SK-N-SH (cell line): ENCODE data around the gene POLE3. TPM values are rescaled to one million over a fixed set of nuclear protein-coding genes. Genes with fewer than 3 reads are reported as not detected.

Experiments
- CTCF ChIA-PET: fragments of 300-600, 350-600 bp; formaldehyde crosslinking; extraction: SDS; loops from one replicate; lab custom pipeline; 2021; lab: Yijun Ruan, JAX
- POLR2A ChIA-PET: fragments of 350-600 bp; sonication (Branson Sonifier 250); formaldehyde crosslinking; extraction: SDS; loops from one replicate; lab custom pipeline; 2020; ENCODE audit warnings: antibody characterized with exemption, inconsistent platforms; lab: Yijun Ruan, JAX
- DNase-seq: peaks from one replicate; pipeline ENCODE4 v3.0.0; 2012
- H2AFZ ChIP-seq: fragments of 200-600 bp; sonication (generic); 2 replicates; pipeline ENCODE4 v1.8.1; 2016; ENCODE audit warnings: antibody characterized with exemption, mild to moderate bottlenecking, low read depth
- H3F3A ChIP-seq: fragments of 200-600 bp; sonication (generic); replicated peaks from 2 replicates; pipeline ENCODE3; 2016; ENCODE audit warnings: antibody characterized with exemption, mild to moderate bottlenecking; ENCODE audit not compliant: insufficient read depth
- H3K27ac ChIP-seq, 2 experiments: fragments of 200-500 bp in 1 of 2; fragments of 200-600 bp in 1 of 2; sonication (Bioruptor generic) in 1 of 2; sonication (generic), shearing (Covaris generic) in 1 of 2; 2 replicates each; pipeline versions ENCODE4 v1.5.1 to v1.6.1; 2014 to 2016; ENCODE audit warnings: low read depth in 2 of 2, inconsistent platforms in 1 of 2, low read length in 1 of 2, mild to moderate bottlenecking in 1 of 2, mixed read lengths in 1 of 2
- H3K27me3 ChIP-seq: fragments of 200-600 bp; sonication (generic), shearing (Covaris generic); 2 replicates; pipeline ENCODE4 v1.6.1; 2016; ENCODE audit warnings: mixed run types; ENCODE audit not compliant: insufficient read depth
- H3K36me3 ChIP-seq, 2 experiments: fragments of 200-500 bp in 1 of 2; fragments of 200-600 bp in 1 of 2; sonication (Bioruptor generic) in 1 of 2; sonication (generic) in 1 of 2; replicated peaks in 1 of 2; 2 replicates each; pipeline versions ENCODE3 to v1.5.1; 2014 to 2016; ENCODE audit warnings: low read length in 1 of 2, mild to moderate bottlenecking in 1 of 2; ENCODE audit not compliant: insufficient read depth in 2 of 2, control insufficient read depth in 1 of 2
- H3K4me1 ChIP-seq, 2 experiments: fragments of 200-500 bp in 1 of 2; fragments of 200-600 bp in 1 of 2; sonication (Bioruptor generic) in 1 of 2; sonication (generic), shearing (Covaris generic) in 1 of 2; 2 replicates each; pipeline versions ENCODE4 v1.5.1 to v1.6.1; 2014 to 2016; ENCODE audit warnings: low read depth in 1 of 2, low read length in 1 of 2, mixed run types in 1 of 2; ENCODE audit not compliant: insufficient read depth in 2 of 2, control insufficient read depth in 1 of 2
- H3K4me2 ChIP-seq: fragments of 200-600 bp; sonication (generic), shearing (Covaris generic); 2 replicates; pipeline ENCODE4 v1.6.1; 2017; ENCODE audit warnings: mixed run types
- H3K4me3 ChIP-seq, 2 experiments: fragments of 200-500 bp in 1 of 2; fragments of 200-600 bp in 1 of 2; sonication (Bioruptor generic) in 1 of 2; sonication (generic), shearing (Covaris generic) in 1 of 2; 2 replicates each; pipeline versions ENCODE4 v1.5.1 to v1.8.1; 2014 to 2016; ENCODE audit warnings: low read depth in 2 of 2, inconsistent platforms in 1 of 2, low read length in 1 of 2, mild to moderate bottlenecking in 1 of 2, mixed read lengths in 1 of 2, moderate library complexity in 1 of 2
- H3K79me2 ChIP-seq: fragments of 200-600 bp; sonication (generic); 2 replicates; pipeline ENCODE4 v1.8.1; 2017; ENCODE audit warnings: mild to moderate bottlenecking; ENCODE audit not compliant: insufficient read depth
- H3K9ac ChIP-seq: fragments of 200-600 bp; sonication (generic); 2 replicates; pipeline ENCODE4 v1.6.1; 2017; ENCODE audit warnings: mixed run types
- H3K9me2 ChIP-seq: fragments of 200-600 bp; sonication (generic); 2 replicates; pipeline ENCODE4 v1.6.1; 2017; ENCODE audit warnings: mixed run types
- H3K9me3 ChIP-seq: fragments of 200-600 bp; sonication (generic); 2 replicates; pipeline ENCODE4 v1.6.1; 2017; ENCODE audit warnings: mixed run types, mild to moderate bottlenecking, moderate library complexity
- H4K20me1 ChIP-seq: fragments of 200-600 bp; sonication (generic); 2 replicates; pipeline ENCODE4 v1.6.1; 2017; ENCODE audit warnings: mild to moderate bottlenecking, mixed run types; ENCODE audit not compliant: insufficient read depth
- ELF1 ChIP-seq: IDR thresholded peaks from 2 replicates; pipeline ENCODE4 v1.4.0; 2012
- EP300 ChIP-seq, 2 experiments: IDR thresholded peaks; 2 replicates each; pipeline versions ENCODE4 v1.4.0 to v1.6.1; 2012; ENCODE audit warnings: borderline replicate concordance in 1 of 2, low read depth in 1 of 2, low read length in 1 of 2
- EZH2phosphoT487 ChIP-seq: fragments of 200-600 bp; sonication (generic); IDR thresholded peaks from 2 replicates; pipeline ENCODE4 v1.6.1; 2017; ENCODE audit warnings: low read depth, mixed run types, mild to moderate bottlenecking, antibody characterized with exemption, moderate library complexity, borderline replicate concordance
- FOXM1 ChIP-seq: IDR thresholded peaks from 2 replicates; pipeline ENCODE4 v1.4.0; 2012; ENCODE audit warnings: low read depth, mild to moderate bottlenecking
- GABPA ChIP-seq: IDR thresholded peaks from 2 replicates; pipeline ENCODE4 v1.4.0; 2012; ENCODE audit warnings: low read depth, mild to moderate bottlenecking
- IRF3 ChIP-seq: fragments of 150-350 bp; IDR thresholded peaks from 2 replicates; pipeline ENCODE4 v1.6.1; 2016; ENCODE audit warnings: mild to moderate bottlenecking, low read depth, low read length
- POLR2AphosphoS5 ChIP-seq: IDR thresholded peaks from 2 replicates; pipeline ENCODE4 v1.6.1; 2012; ENCODE audit warnings: low read depth, low read length
- RAD21 ChIP-seq: IDR thresholded peaks from 2 replicates; pipeline ENCODE4 v1.6.1; 2012; ENCODE audit warnings: mild to moderate bottlenecking, low read length
- RCOR1 ChIP-seq: fragments of 150-350 bp; IDR thresholded peaks from 2 replicates; pipeline ENCODE4 v1.6.1; 2017; ENCODE audit warnings: antibody characterized with exemption, low read length
- RFX5 ChIP-seq: IDR thresholded peaks from 2 replicates; pipeline ENCODE4 v1.6.1; 2012; ENCODE audit warnings: mild to moderate bottlenecking, improper control_type of control experiment, low read length
- RXRA ChIP-seq: IDR thresholded peaks from 2 replicates; pipeline ENCODE4 v1.4.0; 2012; ENCODE audit warnings: low read depth, mild to moderate bottlenecking, borderline replicate concordance
- SIN3A ChIP-seq: IDR thresholded peaks from 2 replicates; pipeline ENCODE4 v1.6.1; 2012; ENCODE audit warnings: low read depth, mild to moderate bottlenecking, low read length, moderate library complexity, borderline replicate concordance
- SMC3 ChIP-seq: IDR thresholded peaks from 2 replicates; pipeline ENCODE4 v1.6.1; 2012; ENCODE audit warnings: low read depth, low read length, improper control_type of control experiment
- TAF1 ChIP-seq: IDR thresholded peaks from 2 replicates; pipeline ENCODE4 v1.6.1; 2012; ENCODE audit warnings: low read depth, mild to moderate bottlenecking, low read length, moderate library complexity, borderline replicate concordance
- TEAD4 ChIP-seq: IDR thresholded peaks from 2 replicates; pipeline ENCODE4 v1.4.0; 2012; ENCODE audit warnings: mild to moderate bottlenecking, borderline replicate concordance; ENCODE audit not compliant: insufficient read depth
- YY1 ChIP-seq: IDR thresholded peaks from 2 replicates; pipeline ENCODE4 v1.4.0; 2012; ENCODE audit warnings: low read depth, mild to moderate bottlenecking
- WGBS: methylation state at CpG from one replicate; pipeline ENCODE4 v1.1.6; 2017; ENCODE audit warnings: low lambda C conversion rate; 5-methylcytosine and 5-hydroxymethylcytosine counted together
- polyA plus RNA-seq, 3 experiments: library from polyadenylated mRNA; depleted of rRNA; stranded (reverse); fragments of >200 nt; gene quantifications; 2 replicates each; pipeline ENCODE4 v1.2.3, GENCODE V29; 2012
- TF ChIP-seq, protein P1 (sequence below): IDR thresholded peaks from 2 replicates; pipeline ENCODE4; 2012
- TF ChIP-seq, protein P2 (sequence below): fragments of 200-600 bp; sonication (generic); IDR thresholded peaks from 2 replicates; pipeline ENCODE4 v1.6.1; 2017; ENCODE audit warnings: antibody characterized with exemption, mild to moderate bottlenecking, moderate library complexity
- TF ChIP-seq, protein P3 (sequence below): fragments of 150-350 bp; IDR thresholded peaks from 2 replicates; pipeline ENCODE4 v1.6.1; 2017; ENCODE audit warnings: antibody characterized with exemption, low read length, low read depth, borderline replicate concordance
- TF ChIP-seq, protein P4 (sequence below): IDR thresholded peaks from 2 replicates; pipeline ENCODE4 v1.4.0; 2012; ENCODE audit warnings: low read depth, borderline replicate concordance

The POLE3 gene
- polyA plus RNA-seq, 1 of the 3 experiments (the other 2 are of a cell fraction): 40.1 TPM

- DNase-seq: peak; percentile 4
- Histone ChIP-seq H3K4me3 (no peak overlapping the region), H3K79me2 (peaks cover 6% of the 10 kb centered on the region), H3K9ac (no peak overlapping the region), H3K36me3 (peaks cover 0 to 3% of the 10 kb centered on the region in 2 experiments), H3K9me2 (no peaks in the 10 kb centered on the region), H3K27me3 (no peaks in the 10 kb centered on the region), H2AFZ (no peak overlapping the region), H3K9me3 (no peaks in the 10 kb centered on the region), H3K4me2 (no peak overlapping the region), H4K20me1 (no peaks in the 10 kb centered on the region), H3K4me1 (peaks cover 8 to 10% of the 10 kb centered on the region in 2 experiments; a peak in 1 of 4 replicates), H3F3A (peaks cover 6% of the 10 kb centered on the region), H3K27ac (no peak overlapping the region)
- POLR2A ChIA-PET: no interaction called here
- no peak for TF ChIP-seq SIN3A
- no peak for TF ChIP-seq RAD21
- no peak for TF ChIP-seq TEAD4
- TF ChIP-seq ELF1: no peak
- TF ChIP-seq YY1: no peak
- TF ChIP-seq, protein P1, sequence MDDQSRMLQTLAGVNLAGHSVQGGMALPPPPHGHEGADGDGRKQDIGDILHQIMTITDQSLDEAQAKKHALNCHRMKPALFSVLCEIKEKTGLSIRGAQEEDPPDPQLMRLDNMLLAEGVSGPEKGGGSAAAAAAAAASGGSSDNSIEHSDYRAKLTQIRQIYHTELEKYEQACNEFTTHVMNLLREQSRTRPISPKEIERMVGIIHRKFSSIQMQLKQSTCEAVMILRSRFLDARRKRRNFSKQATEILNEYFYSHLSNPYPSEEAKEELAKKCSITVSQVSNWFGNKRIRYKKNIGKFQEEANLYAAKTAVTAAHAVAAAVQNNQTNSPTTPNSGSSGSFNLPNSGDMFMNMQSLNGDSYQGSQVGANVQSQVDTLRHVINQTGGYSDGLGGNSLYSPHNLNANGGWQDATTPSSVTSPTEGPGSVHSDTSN: no peak
- TF ChIP-seq RFX5: no peak
- TF ChIP-seq GABPA: no peak
- no peak for TF ChIP-seq RXRA
- TF ChIP-seq SMC3: no peak
- CTCF ChIA-PET: no interaction called here
- WGBS: 80% methylated on average over 3 of the region's 3 CpGs
These were observed 13.3 kb downstream of the POLE3 start for GRCh38 chr9:113397203-113397631.

- H3K4me2 ChIP-seq: no peak overlapping the region
- 96% methylated on average over 8 of the region's 9 CpGs for WGBS
- CTCF ChIA-PET: interaction anchor here (1.2 to 1.3 kb wide), 2 partner anchors 11 to 45 kb away, joined by 3 read pairs; no protein-coding TSS in a partner anchor
- H3K9ac ChIP-seq: no peak overlapping the region
- H3K4me1 ChIP-seq: peaks cover 7 to 8% of the 10 kb centered on the region in 2 experiments; a peak in 1 of 4 replicates
- no peak overlapping the region for H3K4me3 ChIP-seq
- peaks cover 2% of the 10 kb centered on the region; the same call in 1 of the 2 replicates for H3K79me2 ChIP-seq
- H3F3A ChIP-seq: peaks cover 6% of the 10 kb centered on the region
- H3K27ac ChIP-seq: no peak overlapping the region
- no peaks in the 10 kb centered on the region for H3K27me3 ChIP-seq
- DNase-seq: no peak
- peaks cover 4 to 9% of the 10 kb centered on the region in 2 experiments for H3K36me3 ChIP-seq
- H3K9me3 ChIP-seq: no peaks in the 10 kb centered on the region
- POLR2A ChIA-PET: no interaction called here
- H4K20me1 ChIP-seq: no peaks in the 10 kb centered on the region
- no peak overlapping the region for H2AFZ ChIP-seq
- no peaks in the 10 kb centered on the region for H3K9me2 ChIP-seq
- TF ChIP-seq RAD21 (no peak), EZH2phosphoT487 (no peak), GABPA (no peak), RCOR1 (no peak), IRF3 (no peak), FOXM1 (no peak), TAF1 (no peak), POLR2AphosphoS5 (no peak), RFX5 (no peak), EP300 (IDR thresholded peaks at IDR 0.05; ENCODE audit: borderline replicate concordance in 1 of 2, low read depth in 1 of 2, low read length in 1 of 2) (no peak)
- TF ChIP-seq, protein P2, sequence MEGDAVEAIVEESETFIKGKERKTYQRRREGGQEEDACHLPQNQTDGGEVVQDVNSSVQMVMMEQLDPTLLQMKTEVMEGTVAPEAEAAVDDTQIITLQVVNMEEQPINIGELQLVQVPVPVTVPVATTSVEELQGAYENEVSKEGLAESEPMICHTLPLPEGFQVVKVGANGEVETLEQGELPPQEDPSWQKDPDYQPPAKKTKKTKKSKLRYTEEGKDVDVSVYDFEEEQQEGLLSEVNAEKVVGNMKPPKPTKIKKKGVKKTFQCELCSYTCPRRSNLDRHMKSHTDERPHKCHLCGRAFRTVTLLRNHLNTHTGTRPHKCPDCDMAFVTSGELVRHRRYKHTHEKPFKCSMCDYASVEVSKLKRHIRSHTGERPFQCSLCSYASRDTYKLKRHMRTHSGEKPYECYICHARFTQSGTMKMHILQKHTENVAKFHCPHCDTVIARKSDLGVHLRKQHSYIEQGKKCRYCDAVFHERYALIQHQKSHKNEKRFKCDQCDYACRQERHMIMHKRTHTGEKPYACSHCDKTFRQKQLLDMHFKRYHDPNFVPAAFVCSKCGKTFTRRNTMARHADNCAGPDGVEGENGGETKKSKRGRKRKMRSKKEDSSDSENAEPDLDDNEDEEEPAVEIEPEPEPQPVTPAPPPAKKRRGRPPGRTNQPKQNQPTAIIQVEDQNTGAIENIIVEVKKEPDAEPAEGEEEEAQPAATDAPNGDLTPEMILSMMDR: no peak
- TF ChIP-seq, protein P3, sequence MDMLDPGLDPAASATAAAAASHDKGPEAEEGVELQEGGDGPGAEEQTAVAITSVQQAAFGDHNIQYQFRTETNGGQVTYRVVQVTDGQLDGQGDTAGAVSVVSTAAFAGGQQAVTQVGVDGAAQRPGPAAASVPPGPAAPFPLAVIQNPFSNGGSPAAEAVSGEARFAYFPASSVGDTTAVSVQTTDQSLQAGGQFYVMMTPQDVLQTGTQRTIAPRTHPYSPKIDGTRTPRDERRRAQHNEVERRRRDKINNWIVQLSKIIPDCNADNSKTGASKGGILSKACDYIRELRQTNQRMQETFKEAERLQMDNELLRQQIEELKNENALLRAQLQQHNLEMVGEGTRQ: no peak
- TF ChIP-seq, protein P4, sequence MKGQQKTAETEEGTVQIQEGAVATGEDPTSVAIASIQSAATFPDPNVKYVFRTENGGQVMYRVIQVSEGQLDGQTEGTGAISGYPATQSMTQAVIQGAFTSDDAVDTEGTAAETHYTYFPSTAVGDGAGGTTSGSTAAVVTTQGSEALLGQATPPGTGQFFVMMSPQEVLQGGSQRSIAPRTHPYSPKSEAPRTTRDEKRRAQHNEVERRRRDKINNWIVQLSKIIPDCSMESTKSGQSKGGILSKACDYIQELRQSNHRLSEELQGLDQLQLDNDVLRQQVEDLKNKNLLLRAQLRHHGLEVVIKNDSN: no peak
These were observed 15.2 kb downstream of the POLE3 start for GRCh38 chr9:113395000-113395861.
